Kidney (tissue), 14 donors: ENCODE data around the gene LHFPL3. TPM values are rescaled to one million over a fixed set of nuclear protein-coding genes. Genes with fewer than 3 reads are reported as not detected.

ENCODE experiments used
- DNase-seq, 5 donors: peaks; one replicate each; pipeline ENCODE4 v3.0.0-alpha.2; 2013 to 2020
- FAIRE-seq: peaks from 2 replicates; lab custom pipeline; 2012; peaks lifted over from hg19 to GRCh38; lab: Jason Lieb, UNC
- H3K27ac ChIP-seq, 2 donors: one replicate each; pipeline ENCODE4 v1.7.0; 2013; ENCODE audit warnings: low read depth in 2 of 2, low read length in 2 of 2, inconsistent platforms in 1 of 2
- H3K27me3 ChIP-seq: one replicate; pipeline ENCODE4 v1.7.1; 2013; ENCODE audit warnings: low read length, inconsistent platforms; ENCODE audit not compliant: control insufficient read depth, insufficient read depth
- H3K36me3 ChIP-seq, 3 donors: one replicate each; pipeline versions ENCODE4 v1.7.0 to v1.7.1; 2013; ENCODE audit warnings: low read length in 3 of 3, control low read depth in 1 of 3, inconsistent platforms in 1 of 3; ENCODE audit not compliant: insufficient read depth in 3 of 3, control insufficient read depth in 2 of 3
- H3K4me1 ChIP-seq, 3 donors: one replicate each; pipeline versions ENCODE4 v1.7.0 to v1.7.1; 2013; ENCODE audit warnings: low read length in 3 of 3, inconsistent platforms in 1 of 3, low read depth in 1 of 3; ENCODE audit not compliant: control insufficient read depth in 2 of 3, insufficient read depth in 2 of 3
- H3K4me3 ChIP-seq, 3 donors: one replicate each; pipeline versions ENCODE4 v1.7.0 to v1.8.1; 2013; ENCODE audit warnings: low read length in 3 of 3, control low read depth in 1 of 3, inconsistent platforms in 1 of 3
- H3K9ac ChIP-seq, 3 donors: one replicate each; pipeline versions ENCODE4 v1.7.0 to v1.7.1; 2013; ENCODE audit warnings: low read length in 3 of 3, control low read depth in 1 of 3, inconsistent platforms in 1 of 3
- H3K9me3 ChIP-seq, 3 donors: one replicate each; pipeline versions ENCODE4 v1.7.0 to v1.7.1; 2013; ENCODE audit warnings: low read length in 3 of 3, control low read depth in 1 of 3, inconsistent platforms in 1 of 3; ENCODE audit not compliant: control insufficient read depth in 2 of 3, insufficient read depth in 1 of 3
- CTCF ChIP-seq: IDR thresholded peaks from 3 replicates; pipeline ENCODE4 v1.5.1; 2012; ENCODE audit warnings: mild to moderate bottlenecking, moderate library complexity, borderline replicate concordance; ENCODE audit not compliant: insufficient read depth; ENCODE audit errors: extremely low read depth
- intact Hi-C: fragments of 100-400 bp; cut with DNase I; formaldehyde crosslinking; loops from one replicate; pipeline ENCODE4 v1.11.1; 2022
- polyA plus RNA-seq: library from polyadenylated mRNA; stranded (reverse); fragments of 350-450 nt; fragmentation: Illumina TruSeq; extraction: RNeasy Lipid Tissue Mini Kit (QIAGEN cat#74804); gene quantifications from one replicate; pipeline ENCODE4 v1.2.3, GENCODE V29; 2014; ENCODE audit warnings: low read depth, low replicate concordance; ENCODE audit not compliant: insufficient read depth
- total RNA-seq: library from RNA; stranded (reverse); fragmentation: NEBNext Ultra II Directional; extraction: Animal tissue kit (Norgen Biotek cat#: 25700); gene quantifications from one replicate; pipeline ENCODE4 v1.2.1, GENCODE V29; 2021
- donor health status: control.
- donor health status: control.
- donor health status: control.
- donor health status: control.
- donor health status: control.
- donor health status: DM: yes; HTN: yes; CAD: no.
- donor health status: Normal renal cell carcinoma (clear cell type).

Gene LHFPL3
- total and polyA plus RNA-seq, 2 donors from 2014 or later: not detected

GRCh38 chr7:104450861-104451260 is 122.5 kb downstream of the LHFPL3 start:
- Histone ChIP-seq H3K9ac (no peak overlapping the region), H3K36me3 (no peaks in the 10 kb centered on the region), H3K4me1 (no peaks in the 10 kb centered on the region), H3K4me3 (no peak overlapping the region), H3K9me3 (no peaks in the 10 kb centered on the region), H3K27ac (no peak overlapping the region), H3K27me3 (no peaks in the 10 kb centered on the region)
- intact Hi-C loops: no loop called here
- FAIRE-seq: no peak
- no peak for TF ChIP-seq CTCF
- DNase-seq: no peak

GRCh38 chr7:104453190-104453589 is 124.8 kb downstream of the LHFPL3 start:
- TF ChIP-seq CTCF: no peak
- FAIRE-seq: no peak

GRCh38 chr7:104458875-104459274 is 130.5 kb downstream of the LHFPL3 start:
- Histone ChIP-seq H3K9me3 (peaks cover 0 to 2% (median 0%) of the 10 kb centered on the region in 3 donors), H3K27ac (no peak overlapping the region), H3K27me3 (no peaks in the 10 kb centered on the region), H3K4me3 (no peak overlapping the region), H3K4me1 (no peaks in the 10 kb centered on the region), H3K9ac (no peak overlapping the region), H3K36me3 (no peaks in the 10 kb centered on the region)
- no peak for TF ChIP-seq CTCF
- FAIRE-seq: no peak
- DNase-seq: no peak
- intact Hi-C loops: no loop called here

More at GRCh38 chr7:104453190-104453589, 124.8 kb downstream of the LHFPL3 start:
- no peaks in the 10 kb centered on the region for H3K9me3 ChIP-seq
- no peak overlapping the region for H3K4me3 ChIP-seq
- no peak overlapping the region for H3K27ac ChIP-seq
- H3K9ac ChIP-seq: no peak overlapping the region
- no peaks in the 10 kb centered on the region for H3K27me3 ChIP-seq
- no peak for DNase-seq
- H3K36me3 ChIP-seq: no peaks in the 10 kb centered on the region
- intact Hi-C loops: no loop called here
- H3K4me1 ChIP-seq: no peaks in the 10 kb centered on the region

- Histone ChIP-seq H3K27me3 (no peaks in the 10 kb centered on the region), H3K4me1 (no peaks in the 10 kb centered on the region), H3K9me3 (no peaks in the 10 kb centered on the region), H3K4me3 (no peak overlapping the region), H3K36me3 (no peaks in the 10 kb centered on the region), H3K27ac (no peak overlapping the region), H3K9ac (no peak overlapping the region)
- FAIRE-seq (no peak), DNase-seq (no peak)
- no peak for TF ChIP-seq CTCF
- intact Hi-C loops: no loop called here
Observed at GRCh38 chr7:104469166-104469820, 140.9 kb downstream of the LHFPL3 start.
